Activated naive CD4-positive, alpha-beta T cell treated with anti-CD3 and anti-CD28 coated beads, Interleukin-2, amount 50 U/mL, for 72 hours (primary cell): Measurements from ENCODE around the gene NRXN3. TPM values are rescaled to one million over a fixed set of nuclear protein-coding genes. Genes with fewer than 3 reads are reported as not detected.

Experiments used
- ATAC-seq, 2 donors: fragments of 150-1000 bp; cut with Tn5 transposase; 2 replicates each; pipeline ENCODE4 v1.10.0; 2021; ENCODE audit warnings: mild to moderate bottlenecking in 2 of 2, moderate library complexity in 2 of 2
- DNase-seq, 2 donors: peaks; one replicate each; pipeline ENCODE4 v3.0.0; 2021 to 2022; ENCODE audit warnings: low spot score in 2 of 2
- H3K27ac Mint-ChIP-seq, 2 donors: one replicate each; pipeline ENCODE4 v1.8.0; 2022; ENCODE audit warnings: mild to moderate bottlenecking in 2 of 2, mixed read lengths in 2 of 2
- H3K36me3 Mint-ChIP-seq, 2 donors: one replicate each; pipeline ENCODE4 v1.8.0; 2022; ENCODE audit warnings: mixed read lengths in 2 of 2
- H3K9me3 Mint-ChIP-seq, 2 donors: one replicate each; pipeline ENCODE4 v1.8.0; 2022; ENCODE audit warnings: mixed read lengths in 2 of 2
- total RNA-seq, 2 donors: library from RNA; stranded (reverse); gene quantifications; one replicate each; pipeline ENCODE4 v1.2.3, GENCODE V29; 2022

NRXN3 gene
- total RNA-seq, 2 donors from 2014 or later, result not detected

DNA sequence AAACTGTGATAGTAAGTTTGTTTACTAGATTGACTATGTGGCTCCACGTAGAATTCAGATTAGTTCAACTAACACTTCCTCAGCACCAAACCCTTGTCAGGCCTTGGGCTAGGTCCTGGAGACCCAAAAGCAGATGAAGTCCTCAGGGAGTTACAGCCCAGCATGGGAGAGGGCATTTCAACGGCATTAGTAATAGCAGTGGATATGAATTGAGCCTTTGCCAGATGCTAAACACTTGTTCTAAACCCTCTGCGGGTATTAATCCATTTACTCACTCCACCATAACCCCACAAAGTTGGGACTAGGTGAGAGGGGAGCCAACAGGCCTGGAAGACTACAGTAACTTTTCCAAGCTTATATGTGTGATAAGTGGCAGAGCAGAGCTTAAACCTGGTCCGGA, 1326.5 kb downstream of the NRXN3 start:
- Mint-ChIP-seq H3K9me3 (peaks cover 5 to 9% of the 10 kb centered on the region in 2 donors), H3K27ac (no peak overlapping the region), H3K36me3 (peaks cover 0 to 4% of the 10 kb centered on the region in 2 donors)
- no peak for ATAC-seq
- DNase-seq, result no peak

DNA sequence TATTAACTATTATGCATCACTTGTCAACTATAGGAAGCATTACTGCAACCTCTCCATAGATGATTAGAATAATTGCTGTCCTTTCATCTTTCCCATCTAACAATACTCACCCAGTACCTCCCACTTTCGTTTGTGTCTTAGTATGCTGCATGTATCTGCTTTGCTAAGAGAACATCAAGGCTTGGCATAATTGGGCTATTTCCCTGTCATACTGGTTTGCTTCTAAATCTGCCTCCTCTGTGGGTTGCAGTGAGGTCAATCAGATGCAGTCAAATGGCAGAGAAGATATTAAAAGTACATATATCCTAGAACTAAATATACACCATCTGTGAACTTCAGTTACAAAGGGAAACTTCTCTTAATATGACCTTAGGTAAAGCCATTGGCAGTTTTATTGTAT, 1330.3 kb downstream of the NRXN3 start:
- Mint-ChIP-seq H3K9me3 (peaks cover 5 to 17% of the 10 kb centered on the region in 2 donors), H3K27ac (no peak overlapping the region), H3K36me3 (peaks cover 0 to 4% of the 10 kb centered on the region in 2 donors)
- no peak for ATAC-seq
- no peak for DNase-seq

DNA sequence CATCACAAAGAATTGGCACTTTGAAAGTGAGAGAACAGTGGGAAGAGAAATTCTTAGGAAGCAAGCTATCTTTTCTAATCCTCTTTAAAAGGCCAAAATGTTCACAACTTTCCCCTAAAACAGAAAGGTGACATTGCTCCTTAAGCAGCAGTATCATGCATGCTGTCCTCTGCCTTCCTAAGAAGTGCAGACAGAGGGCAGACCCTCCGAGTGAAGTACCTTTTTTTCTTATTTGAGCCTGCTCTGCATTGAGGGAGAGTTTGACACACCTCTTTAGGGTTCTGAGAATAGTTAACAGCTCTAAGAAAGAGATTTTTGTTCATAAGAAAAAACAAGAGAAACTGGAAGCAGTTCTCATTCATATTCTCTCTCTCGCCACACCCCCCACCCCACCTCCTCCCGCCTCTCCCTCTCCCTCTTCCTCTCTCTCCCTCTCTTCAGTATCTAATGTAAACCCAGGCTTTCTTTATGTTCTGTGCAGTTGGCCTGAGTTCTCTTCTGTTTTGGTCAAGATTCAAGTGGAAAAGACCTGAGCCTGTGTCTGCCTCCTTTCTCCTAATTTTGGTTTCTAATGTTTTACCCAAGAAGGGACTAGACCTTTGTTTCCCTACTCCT, 1332.1 kb downstream of the NRXN3 start:
- H3K9me3 Mint-ChIP-seq, result peaks cover 5 to 17% of the 10 kb centered on the region in 2 donors
- H3K27ac Mint-ChIP-seq, result no peak overlapping the region
- H3K36me3 Mint-ChIP-seq, result peaks cover 0 to 4% of the 10 kb centered on the region in 2 donors
- no peak for DNase-seq
- ATAC-seq, result no peak

DNA sequence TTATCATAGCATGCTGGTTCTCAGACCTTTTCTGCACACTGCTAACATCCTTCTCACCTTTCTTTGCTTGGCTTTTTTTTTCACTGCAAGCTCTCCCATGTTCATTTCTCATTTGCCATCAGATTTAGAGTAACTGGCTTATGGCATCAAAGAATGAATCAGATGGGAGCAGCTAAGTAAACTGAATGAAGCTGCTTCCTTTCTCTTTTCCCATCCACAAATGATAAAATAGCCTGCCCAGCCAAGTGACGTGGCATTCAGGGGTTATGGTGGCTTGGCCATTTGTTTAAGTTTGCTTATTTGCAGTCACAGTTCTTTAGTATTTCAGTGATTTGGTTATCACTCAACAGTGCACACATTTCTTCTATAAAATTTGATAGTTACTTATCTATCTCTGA, 1332.6 kb downstream of the NRXN3 start:
- DNase-seq (no peak), ATAC-seq (no peak)
- Mint-ChIP-seq H3K9me3 (peaks cover 5 to 17% of the 10 kb centered on the region in 2 donors), H3K27ac (no peak overlapping the region), H3K36me3 (peaks cover 0 to 4% of the 10 kb centered on the region in 2 donors)

DNA sequence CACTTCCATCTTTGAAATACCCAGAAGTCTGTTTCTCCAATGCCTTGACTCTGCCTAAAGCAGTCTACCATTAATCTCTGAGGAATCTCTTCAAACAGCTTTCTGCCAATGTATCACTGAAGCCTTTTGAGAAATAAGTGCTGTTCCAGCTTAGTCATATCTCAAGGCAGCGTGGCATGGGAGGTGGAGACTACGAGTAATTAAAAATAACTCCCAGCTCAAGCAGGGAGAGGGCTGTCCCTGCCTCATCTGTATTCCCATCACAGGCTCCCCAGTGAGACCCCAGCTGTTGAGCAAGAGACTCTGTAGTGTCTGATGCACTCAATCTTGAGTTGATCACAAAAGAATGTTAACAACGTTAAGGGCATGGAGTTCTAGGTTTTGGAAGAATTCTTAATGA, 1340.5 kb downstream of the NRXN3 start:
- ATAC-seq (no peak), DNase-seq (no peak)
- Mint-ChIP-seq H3K36me3 (no peaks in the 10 kb centered on the region), H3K27ac (no peak overlapping the region), H3K9me3 (peaks cover 4% of the 10 kb centered on the region in 2 donors)

DNA sequence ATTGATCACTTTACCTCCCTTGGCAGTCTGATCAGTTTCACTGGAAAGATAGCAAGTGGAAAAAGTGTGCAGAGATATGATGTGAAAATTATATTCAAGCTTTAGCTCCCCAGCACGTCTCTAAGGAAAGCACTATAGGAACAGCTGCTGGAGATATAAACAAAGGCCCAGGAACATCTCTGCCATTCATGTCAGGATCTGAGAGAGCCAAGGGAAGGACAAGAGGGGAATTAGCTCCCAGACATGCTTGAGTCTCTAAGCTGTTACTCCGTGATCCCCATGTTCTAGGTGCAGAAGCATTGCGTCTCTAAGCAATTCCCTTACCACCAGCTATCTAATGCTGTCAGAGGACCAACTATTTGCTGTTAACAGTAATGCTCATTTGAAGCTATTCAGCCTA, 1341.0 kb downstream of the NRXN3 start:
- H3K9me3 Mint-ChIP-seq, result peaks cover 4% of the 10 kb centered on the region in 2 donors

DNA sequence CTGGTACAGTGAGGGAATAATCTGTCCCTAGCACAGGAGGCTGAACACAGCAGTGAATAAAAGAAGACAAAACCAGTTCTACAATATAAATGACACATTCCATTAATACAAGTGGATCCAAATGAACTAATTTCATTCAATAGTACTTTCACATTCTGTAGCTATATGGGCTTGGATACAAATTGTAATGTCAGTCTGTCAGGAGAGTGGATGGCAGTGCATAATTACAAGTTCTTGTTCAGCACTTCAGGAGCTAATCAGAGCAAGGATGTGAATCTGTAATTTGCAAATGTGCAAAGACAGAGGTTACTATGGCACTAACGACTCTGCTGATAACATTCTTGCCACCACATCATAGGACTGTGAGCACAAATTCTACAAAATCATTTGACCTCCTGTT, 1343.3 kb downstream of the NRXN3 start:
- no peak overlapping the region for H3K27ac Mint-ChIP-seq
- DNase-seq (no peak), ATAC-seq (no peak)
- no peaks in the 10 kb centered on the region for H3K36me3 Mint-ChIP-seq
- peaks cover 4% of the 10 kb centered on the region in 2 donors for H3K9me3 Mint-ChIP-seq

More for the DNA sequence above, 1341.0 kb downstream of the NRXN3 start:
- DNase-seq, result no peak
- no peak overlapping the region for H3K27ac Mint-ChIP-seq
- no peaks in the 10 kb centered on the region for H3K36me3 Mint-ChIP-seq
- no peak for ATAC-seq

DNA sequence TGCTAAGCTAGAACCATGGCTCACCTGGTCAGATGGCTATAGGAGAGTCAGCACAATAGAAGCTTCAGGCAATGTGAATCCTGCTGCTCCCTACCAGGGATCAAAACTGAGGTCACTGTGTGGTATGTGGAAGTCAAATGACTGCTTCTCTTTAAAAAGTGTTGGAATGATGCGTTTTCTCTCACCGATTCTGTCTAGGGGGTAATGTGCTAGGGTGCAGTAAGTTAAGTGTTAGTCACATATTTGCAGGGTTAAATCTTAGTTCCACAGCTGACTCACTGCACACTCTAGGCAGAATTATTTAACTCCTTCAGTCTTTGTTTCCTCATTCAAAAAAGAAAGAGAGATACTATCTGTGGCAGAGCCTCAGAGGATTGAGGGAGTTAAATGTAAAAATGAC, 1344.5 kb downstream of the NRXN3 start:
- peaks cover 4% of the 10 kb centered on the region in 2 donors for H3K9me3 Mint-ChIP-seq
- no peak overlapping the region for H3K27ac Mint-ChIP-seq
- H3K36me3 Mint-ChIP-seq, result no peaks in the 10 kb centered on the region
- ATAC-seq, result no peak
- no peak for DNase-seq

DNA sequence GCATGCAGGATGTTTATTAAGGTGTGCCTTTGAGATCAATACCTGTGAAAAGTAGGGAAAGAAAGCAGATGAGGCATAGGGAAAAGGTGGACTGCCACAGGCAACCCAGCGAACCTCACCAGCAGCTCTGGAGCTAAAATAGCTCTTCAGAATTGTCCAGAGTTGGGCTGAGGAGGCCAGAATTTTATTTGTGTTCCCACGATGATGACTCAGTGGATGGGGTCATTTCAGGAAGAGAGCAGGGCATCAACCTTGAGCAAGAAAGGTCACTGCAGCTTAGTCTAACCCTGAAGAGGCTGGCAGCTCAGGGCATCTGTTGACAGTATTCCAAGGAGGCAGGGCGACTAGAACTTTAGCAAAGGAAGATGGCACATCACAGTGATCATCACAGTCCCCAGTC, 1345.0 kb downstream of the NRXN3 start:
- Mint-ChIP-seq H3K27ac (no peak overlapping the region), H3K36me3 (no peaks in the 10 kb centered on the region)
- DNase-seq, result no peak

DNA sequence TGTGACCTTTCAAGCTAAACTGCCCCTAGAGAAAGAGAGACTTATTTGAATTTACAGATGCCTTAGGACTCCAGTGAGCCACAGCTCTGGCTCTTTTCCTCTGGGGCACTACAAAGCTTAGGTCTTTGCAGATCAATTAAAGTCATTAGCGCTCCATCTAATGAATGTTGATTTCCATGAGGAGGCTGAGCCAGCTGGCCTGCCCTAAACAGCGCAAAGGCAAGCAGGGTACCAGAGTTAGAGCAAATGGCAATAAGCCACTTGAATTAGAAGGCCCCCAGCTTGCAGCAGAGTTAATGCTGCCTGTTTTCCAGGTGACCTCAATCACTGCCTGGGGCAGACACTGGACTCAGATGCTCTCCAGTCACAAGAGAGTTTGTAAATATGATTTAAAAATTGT, 1345.8 kb downstream of the NRXN3 start:
- DNase-seq (no peak), ATAC-seq (no peak)
- peaks cover 0 to 8% of the 10 kb centered on the region in 2 donors for H3K9me3 Mint-ChIP-seq
- H3K27ac Mint-ChIP-seq, result no peak overlapping the region
- H3K36me3 Mint-ChIP-seq, result peaks cover 0 to 4% of the 10 kb centered on the region in 2 donors

More for the DNA sequence above, 1345.0 kb downstream of the NRXN3 start:
- no peak for ATAC-seq
- H3K9me3 Mint-ChIP-seq, result peaks cover 2 to 4% of the 10 kb centered on the region in 2 donors

DNA sequence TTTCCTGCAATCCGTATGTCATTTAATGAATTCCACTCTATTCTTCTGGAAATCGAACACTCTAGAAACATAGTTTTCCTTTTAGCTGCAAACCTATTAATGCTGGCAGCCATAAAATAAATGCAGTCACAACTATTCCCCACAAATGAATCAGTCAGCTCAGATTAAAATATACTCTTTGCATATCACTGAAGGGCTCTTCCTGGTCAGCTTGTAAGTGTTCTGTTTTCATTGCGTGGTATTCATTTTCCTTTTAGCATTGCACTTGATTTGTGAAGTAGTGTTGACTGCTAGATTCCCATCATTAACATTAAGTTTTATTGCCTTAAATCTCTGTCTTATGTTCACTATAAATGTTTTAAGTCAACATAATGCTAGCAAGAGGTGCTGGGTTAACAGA, 1355.2 kb downstream of the NRXN3 start:
- Mint-ChIP-seq H3K27ac (no peak overlapping the region), H3K36me3 (peaks cover 0 to 3% of the 10 kb centered on the region in 2 donors), H3K9me3 (peaks cover 0 to 8% of the 10 kb centered on the region in 2 donors)
- DNase-seq (no peak), ATAC-seq (no peak)

DNA sequence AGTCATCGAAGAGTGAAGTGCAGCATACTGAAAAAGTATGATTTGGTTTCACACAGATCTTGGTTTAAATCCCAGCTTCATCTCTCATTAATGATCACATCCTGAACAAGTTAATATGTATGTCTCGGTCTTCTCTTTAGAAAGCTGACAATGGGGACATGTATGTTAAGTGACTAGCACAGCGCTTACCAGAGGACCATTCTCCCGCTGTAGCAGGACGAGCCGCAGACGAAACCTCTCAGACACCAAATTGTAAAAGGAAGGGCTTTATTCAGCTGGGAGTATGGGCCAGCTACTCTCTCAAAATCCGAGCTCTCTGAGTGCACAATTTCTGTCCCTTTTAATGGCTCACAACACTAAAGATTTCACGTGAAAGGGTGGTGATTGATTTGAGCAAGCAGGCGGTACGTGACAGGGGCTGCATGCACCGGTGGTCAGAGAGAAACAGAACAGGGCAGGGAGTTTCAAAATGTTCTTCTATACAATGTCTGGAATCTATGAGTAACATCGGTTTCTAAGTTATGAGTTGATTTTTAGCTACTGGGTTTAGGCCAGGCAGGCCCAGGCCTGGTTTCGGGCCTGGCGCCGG, 1358.7 kb downstream of the NRXN3 start:
- no peak for DNase-seq
- H3K36me3 Mint-ChIP-seq, result no peaks in the 10 kb centered on the region
- ATAC-seq, result no peak
- H3K27ac Mint-ChIP-seq, result no peak overlapping the region
- H3K9me3 Mint-ChIP-seq, result no peaks in the 10 kb centered on the region

DNA sequence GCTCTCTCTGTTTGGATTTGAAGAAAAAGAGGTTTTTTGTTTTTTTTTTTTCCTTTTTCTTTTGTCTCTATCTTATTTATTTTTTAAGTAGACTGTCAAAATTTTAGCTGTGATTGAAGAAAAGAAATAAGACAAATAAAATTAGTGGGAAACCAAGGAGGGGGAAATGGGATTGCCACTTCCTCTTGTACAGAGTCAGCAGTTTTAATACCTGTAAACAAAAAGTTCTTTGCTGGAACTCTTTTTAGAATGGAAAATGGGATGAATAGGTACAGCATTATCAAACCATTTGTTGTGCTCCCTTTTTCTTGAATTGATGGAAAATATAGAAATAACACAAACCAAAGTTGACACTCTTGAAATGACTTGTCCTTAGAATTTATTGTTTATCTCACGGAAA, 1360.4 kb downstream of the NRXN3 start:
- ATAC-seq (no peak), DNase-seq (no peak)
- H3K9me3 Mint-ChIP-seq, result no peaks in the 10 kb centered on the region

DNA sequence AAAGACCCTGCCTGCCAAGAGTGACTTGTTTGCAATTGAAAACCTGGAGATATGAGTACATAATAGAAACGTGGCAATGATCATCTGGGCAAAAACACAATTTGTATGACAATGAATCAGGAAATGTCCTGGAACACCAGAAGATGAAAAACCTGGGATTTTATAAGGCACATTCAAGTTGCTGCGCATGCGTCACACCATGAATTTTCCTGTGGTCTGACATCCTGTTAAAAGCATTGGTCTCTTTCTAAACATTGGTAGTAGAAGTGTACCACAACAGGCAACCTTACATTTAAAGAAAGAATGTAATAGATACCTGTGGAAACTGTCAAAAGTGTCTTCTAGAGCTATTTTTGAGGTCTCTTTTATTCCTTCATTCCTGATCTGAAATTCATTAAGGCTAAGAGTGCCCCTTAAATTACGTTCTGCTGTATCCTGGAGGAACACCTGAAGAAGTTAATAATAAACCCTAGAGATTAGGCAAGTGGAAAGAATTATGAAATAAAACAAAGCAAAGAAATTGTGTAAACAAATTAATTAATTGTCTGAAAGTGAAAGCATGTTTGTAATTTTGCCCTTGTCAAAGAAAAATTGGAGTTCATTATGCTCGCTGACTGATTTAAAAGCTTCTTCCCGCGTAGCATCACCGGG, 1364.7 kb downstream of the NRXN3 start:
- no peaks in the 10 kb centered on the region for H3K36me3 Mint-ChIP-seq

More for the DNA sequence above, 1360.4 kb downstream of the NRXN3 start:
- no peak overlapping the region for H3K27ac Mint-ChIP-seq
- no peaks in the 10 kb centered on the region for H3K36me3 Mint-ChIP-seq

DNA sequence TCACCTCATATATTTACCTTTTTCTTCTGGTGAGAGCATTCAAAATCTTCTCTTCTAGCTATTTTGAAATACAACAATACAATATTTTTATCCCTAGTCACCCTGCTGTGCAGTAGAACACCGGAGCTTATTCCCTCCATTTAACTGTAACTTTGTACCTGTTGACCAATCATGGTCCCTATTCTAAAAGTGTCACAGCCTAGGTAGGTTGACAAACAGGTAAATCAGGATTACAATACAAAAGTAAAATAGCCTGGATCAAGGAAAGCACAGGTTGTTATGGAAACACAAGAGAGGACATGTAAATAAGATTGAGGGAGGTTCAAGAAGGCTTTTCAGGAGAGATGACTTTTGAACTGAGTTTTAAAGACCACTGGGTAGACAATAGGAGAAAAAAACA, 1370.2 kb downstream of the NRXN3 start:
- H3K27ac Mint-ChIP-seq, result no peak overlapping the region
- no peak for DNase-seq
- peaks cover 18 to 19% of the 10 kb centered on the region in 2 donors for H3K9me3 Mint-ChIP-seq
- H3K36me3 Mint-ChIP-seq, result no peaks in the 10 kb centered on the region
- no peak for ATAC-seq

More for the DNA sequence above, 1364.7 kb downstream of the NRXN3 start:
- ATAC-seq (no peak), DNase-seq (no peak)
- Mint-ChIP-seq H3K9me3 (peaks cover 3 to 18% of the 10 kb centered on the region in 2 donors), H3K27ac (no peak overlapping the region)

DNA sequence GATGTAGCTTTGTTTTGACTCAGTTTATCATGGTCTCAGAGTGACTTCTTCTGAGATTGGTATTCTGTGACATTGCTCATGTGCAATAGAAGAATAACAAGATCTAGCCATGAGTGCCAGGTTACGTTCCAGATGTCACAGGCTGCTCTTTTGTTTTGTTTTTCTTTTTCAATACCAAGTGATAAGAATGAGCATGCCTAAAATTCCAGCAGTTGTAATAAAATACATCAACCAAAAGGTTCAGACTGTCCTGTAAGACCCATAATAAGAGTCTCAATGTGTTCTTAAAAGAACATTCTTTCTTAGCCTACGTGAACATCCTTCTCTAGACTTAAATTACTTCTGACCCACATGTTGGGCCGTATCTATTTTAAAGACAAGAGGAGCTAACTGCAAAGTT, 1371.9 kb downstream of the NRXN3 start:
- DNase-seq (no peak), ATAC-seq (no peak)
- peaks cover 8 to 18% of the 10 kb centered on the region in 2 donors for H3K9me3 Mint-ChIP-seq
- no peaks in the 10 kb centered on the region for H3K36me3 Mint-ChIP-seq
- H3K27ac Mint-ChIP-seq, result no peak overlapping the region

DNA sequence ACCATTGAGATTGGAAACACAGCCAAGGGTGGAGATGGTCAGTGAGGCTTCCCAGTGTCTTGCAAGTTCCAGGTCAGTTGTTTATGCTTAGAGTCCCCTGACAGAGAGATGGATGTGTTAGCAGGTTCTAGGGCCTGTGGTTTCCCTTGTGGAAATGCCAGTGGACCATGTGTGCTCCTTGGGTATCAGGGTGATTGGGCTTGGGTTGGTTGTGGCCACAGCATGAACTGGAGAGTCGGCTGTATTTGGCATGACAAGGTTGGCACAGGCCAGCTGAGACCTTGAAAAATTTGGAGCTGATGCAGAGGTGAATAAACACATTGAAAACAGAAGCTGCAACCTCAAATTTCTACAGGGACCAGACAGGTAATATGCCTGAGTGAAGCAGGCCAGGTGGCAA, 1373.2 kb downstream of the NRXN3 start:
- Mint-ChIP-seq H3K27ac (no peak overlapping the region), H3K36me3 (no peaks in the 10 kb centered on the region), H3K9me3 (peaks cover 16 to 23% of the 10 kb centered on the region in 2 donors)
- ATAC-seq (no peak), DNase-seq (no peak)
